ENCODE measurements around the gene MYO1D.

The MYO1D gene

DNA sequence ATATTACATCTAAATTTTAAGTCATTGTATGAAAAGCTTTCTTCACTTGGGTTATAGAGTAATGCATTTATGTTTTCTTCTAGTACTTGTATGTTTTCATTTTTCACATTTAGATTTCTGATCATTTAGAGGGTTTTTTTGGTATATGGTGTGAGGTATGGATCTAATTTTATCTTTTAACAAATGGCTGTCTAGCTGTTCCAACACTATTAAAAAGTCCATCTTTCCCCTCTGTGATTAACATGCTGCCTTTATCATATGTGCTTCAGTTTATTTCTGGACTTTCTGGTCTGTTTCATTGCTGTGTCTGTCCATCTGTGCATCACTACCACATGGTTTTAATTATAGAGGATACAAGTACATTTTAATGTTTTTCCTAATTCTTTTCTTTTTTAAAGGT lies 163.8 kb downstream of the MYO1D start:
- CTCF ChIA-PET: no interaction called here
- H3K4me3 ChIP-seq (ENCODE audit: low read depth, low read length): no peak overlapping the region
- TF ChIP-seq, protein P1, sequence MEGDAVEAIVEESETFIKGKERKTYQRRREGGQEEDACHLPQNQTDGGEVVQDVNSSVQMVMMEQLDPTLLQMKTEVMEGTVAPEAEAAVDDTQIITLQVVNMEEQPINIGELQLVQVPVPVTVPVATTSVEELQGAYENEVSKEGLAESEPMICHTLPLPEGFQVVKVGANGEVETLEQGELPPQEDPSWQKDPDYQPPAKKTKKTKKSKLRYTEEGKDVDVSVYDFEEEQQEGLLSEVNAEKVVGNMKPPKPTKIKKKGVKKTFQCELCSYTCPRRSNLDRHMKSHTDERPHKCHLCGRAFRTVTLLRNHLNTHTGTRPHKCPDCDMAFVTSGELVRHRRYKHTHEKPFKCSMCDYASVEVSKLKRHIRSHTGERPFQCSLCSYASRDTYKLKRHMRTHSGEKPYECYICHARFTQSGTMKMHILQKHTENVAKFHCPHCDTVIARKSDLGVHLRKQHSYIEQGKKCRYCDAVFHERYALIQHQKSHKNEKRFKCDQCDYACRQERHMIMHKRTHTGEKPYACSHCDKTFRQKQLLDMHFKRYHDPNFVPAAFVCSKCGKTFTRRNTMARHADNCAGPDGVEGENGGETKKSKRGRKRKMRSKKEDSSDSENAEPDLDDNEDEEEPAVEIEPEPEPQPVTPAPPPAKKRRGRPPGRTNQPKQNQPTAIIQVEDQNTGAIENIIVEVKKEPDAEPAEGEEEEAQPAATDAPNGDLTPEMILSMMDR (IDR thresholded peaks at IDR 0.05; ENCODE audit: insufficient read depth, low read length, missing control alignments): no peak
- no peak for DNase-seq (ENCODE audit: low read depth, low spot score)
- POLR2A ChIA-PET: no interaction called here

DNA sequence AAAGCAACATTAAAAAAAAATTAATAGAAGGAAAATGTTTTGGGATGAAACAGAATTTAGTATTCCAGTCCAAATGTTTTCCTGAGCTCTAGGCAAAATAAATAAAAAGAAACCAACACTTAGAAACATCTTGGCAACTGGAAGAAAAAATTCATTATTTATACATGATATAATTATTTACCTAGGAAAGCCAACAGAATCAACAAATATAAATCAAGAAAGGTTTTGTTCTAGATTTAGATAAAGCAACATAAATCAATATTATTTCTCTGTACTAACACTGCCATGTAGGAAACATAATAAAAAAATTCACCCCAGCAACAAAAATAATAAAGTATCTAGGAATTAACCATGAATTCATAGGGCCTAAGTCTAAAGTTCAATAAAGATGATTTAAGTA lies 167.4 kb downstream of the MYO1D start:
- TF ChIP-seq, protein P1 (IDR thresholded peaks at IDR 0.05; ENCODE audit: insufficient read depth, low read length, missing control alignments): no peak
- ChIA-PET CTCF (no interaction called here), POLR2A (no interaction called here)

DNA sequence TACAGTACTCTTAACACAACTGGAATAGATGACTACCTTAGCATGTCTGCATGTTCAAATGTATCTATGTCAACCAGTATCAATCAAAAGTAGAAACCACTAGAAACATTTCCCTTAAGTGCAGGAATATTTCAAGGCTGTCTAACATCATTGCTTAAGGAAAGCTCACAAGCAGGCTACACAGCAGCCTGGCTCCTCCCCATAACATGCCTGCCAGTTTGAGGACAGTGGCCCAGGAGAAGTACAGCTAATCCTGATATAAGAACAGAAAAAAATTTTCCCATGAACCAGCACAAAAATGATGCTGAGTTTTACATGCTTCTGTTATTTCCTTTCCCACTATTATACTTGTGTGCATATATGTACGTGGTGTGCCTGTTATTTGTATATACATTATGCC lies 175.1 kb downstream of the MYO1D start:
- no peak for DNase-seq (ENCODE audit: low read depth, low spot score)
- POLR2A ChIA-PET: no interaction called here
- H3K4me3 ChIP-seq (ENCODE audit: low read depth, low read length): no peak overlapping the region
- CTCF ChIA-PET: interaction anchor here (1.0 kb wide), 1 partner anchor 240 kb away, joined by 3 read pairs; no protein-coding TSS in a partner anchor
- TF ChIP-seq, protein P1 (IDR thresholded peaks at IDR 0.05; ENCODE audit: insufficient read depth, low read length, missing control alignments): no peak

More for the DNA sequence above, 167.4 kb downstream of the MYO1D start:
- no peak overlapping the region for H3K4me3 ChIP-seq (ENCODE audit: low read depth, low read length)
- no peak for DNase-seq (ENCODE audit: low read depth, low spot score)

DNA sequence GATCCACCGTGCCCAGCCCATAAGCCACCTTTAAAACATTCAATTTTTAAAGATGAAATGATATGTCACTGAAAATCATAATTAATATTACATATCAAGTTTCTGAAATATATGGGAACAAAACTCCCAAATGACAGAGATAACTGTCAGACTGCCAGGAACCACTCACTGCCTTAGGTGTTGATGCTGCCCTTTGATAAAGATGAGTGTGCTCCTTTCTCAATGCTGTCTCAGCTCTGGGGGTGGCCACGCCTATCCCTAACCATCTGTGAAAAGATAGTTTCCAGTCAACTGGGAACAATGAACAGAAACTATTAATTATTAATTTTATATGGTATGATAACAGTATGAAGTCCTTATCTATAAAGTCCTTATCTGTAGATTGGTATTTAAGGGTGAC lies 177.7 kb downstream of the MYO1D start:
- ChIA-PET CTCF (no interaction called here), POLR2A (no interaction called here)
- no peak for DNase-seq (ENCODE audit: low read depth, low spot score)
- TF ChIP-seq, protein P1 (IDR thresholded peaks at IDR 0.05; ENCODE audit: insufficient read depth, low read length, missing control alignments): no peak
- no peak overlapping the region for H3K4me3 ChIP-seq (ENCODE audit: low read depth, low read length)

DNA sequence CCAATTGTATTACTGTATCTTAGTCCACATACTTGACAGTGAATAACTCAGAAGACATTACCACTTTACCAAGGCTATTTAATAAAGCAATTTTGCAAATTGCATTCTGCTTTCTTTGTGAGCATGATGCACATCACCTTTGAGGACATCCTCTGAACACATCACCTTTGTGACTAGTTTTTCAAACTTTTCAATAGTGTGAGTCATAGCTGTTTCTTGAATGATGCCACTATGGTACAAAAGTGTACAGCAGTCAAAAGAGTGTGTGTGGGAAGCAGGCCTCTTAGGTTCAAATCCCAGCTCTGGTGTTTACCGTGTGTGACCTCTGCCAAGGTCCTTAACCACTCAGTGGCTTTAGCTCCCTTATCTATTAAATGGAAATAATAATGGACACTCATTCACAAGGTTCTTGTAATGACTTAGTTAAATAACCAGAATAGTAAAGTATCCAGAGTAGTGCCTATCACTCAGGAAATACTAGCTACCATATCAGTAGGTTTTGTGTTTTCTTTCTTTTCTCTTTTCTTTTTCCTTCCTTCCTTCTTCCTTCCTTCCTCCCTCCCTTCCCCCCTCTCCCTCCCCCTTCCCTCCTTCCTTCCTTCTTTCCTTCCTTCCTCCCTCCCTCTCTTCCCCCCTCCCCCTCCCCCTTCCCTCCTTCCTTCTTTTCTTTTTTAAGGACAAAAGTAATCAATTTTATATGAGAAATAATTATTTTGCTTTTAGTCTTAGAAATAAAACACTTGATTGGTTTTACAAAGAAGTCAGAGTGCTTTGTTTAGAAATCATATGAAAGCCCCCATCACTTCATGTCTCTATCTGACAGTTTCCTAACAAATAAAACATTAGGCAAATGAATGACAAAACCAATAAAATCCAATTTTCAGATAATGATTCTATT lies 178.9 kb downstream of the MYO1D start:
- CTCF ChIA-PET: no interaction called here

DNA sequence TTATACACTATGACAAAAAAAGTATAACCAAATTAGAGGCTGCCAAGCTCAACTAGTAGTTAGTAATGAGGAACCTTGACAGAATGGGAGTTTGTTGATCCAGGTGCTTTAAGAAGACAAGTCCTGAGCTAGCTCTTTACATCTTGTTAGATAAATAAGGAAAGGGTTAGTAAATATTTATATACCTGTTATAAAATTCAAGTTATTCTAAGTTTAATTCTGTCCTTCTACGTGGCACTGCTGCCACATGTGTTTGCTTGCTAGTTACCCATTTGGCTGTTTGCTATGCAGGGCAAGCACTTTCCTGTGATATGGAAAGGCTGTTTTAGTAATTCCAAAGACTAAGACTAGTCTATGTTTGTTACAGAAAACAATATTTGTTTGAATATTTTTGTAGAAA lies 180.5 kb downstream of the MYO1D start:
- CTCF ChIA-PET: no interaction called here
- H3K4me3 ChIP-seq (ENCODE audit: low read depth, low read length): no peak overlapping the region
- TF ChIP-seq, protein P1 (IDR thresholded peaks at IDR 0.05; ENCODE audit: insufficient read depth, low read length, missing control alignments): no peak
- POLR2A ChIA-PET: no interaction called here
- no peak for DNase-seq (ENCODE audit: low read depth, low spot score)

More for the DNA sequence above, 178.9 kb downstream of the MYO1D start:
- no peak for DNase-seq (ENCODE audit: low read depth, low spot score)
- no peak overlapping the region for H3K4me3 ChIP-seq (ENCODE audit: low read depth, low read length)
- TF ChIP-seq, protein P1 (IDR thresholded peaks at IDR 0.05; ENCODE audit: insufficient read depth, low read length, missing control alignments): no peak
- POLR2A ChIA-PET: no interaction called here

All from AG04449 (cell line).